Measurements from ENCODE around the gene IQCM.

- TF ChIP-seq CTCF (IDR thresholded peaks at IDR 0.05 in 8 of 11, conservative IDR thresholded peaks at IDR 0.05 in 3 of 11) (no peak), POLR2AphosphoS5 (IDR thresholded peaks at IDR 0.05) (no peak)
Observed at GRCh38 chr4:149795256-149795655, 20.4 kb downstream of the IQCM start.

Data from spleen (tissue), 7 donors.